HG03135 (cell line): ENCODE results near the gene RPS6KA5.

Experiments used
- ATAC-seq: cut with Tn5 transposase; IDR thresholded peaks from one replicate; pipeline ENCODE4 v1.9.1; 2021; ENCODE audit warnings: mild to moderate bottlenecking, moderate library complexity; ENCODE audit not compliant: unreplicated experiment

RPS6KA5 gene

GRCh38 chr14:91031666-91032065 is 28.8 kb downstream of the RPS6KA5 start:
- ATAC-seq, result no peak

GRCh38 chr14:91029456-91030217 is 30.8 kb downstream of the RPS6KA5 start:
- ATAC-seq, result no peak

GRCh38 chr14:91027561-91027960 is 32.9 kb downstream of the RPS6KA5 start:
- no peak for ATAC-seq

GRCh38 chr14:91022622-91023028 is 37.8 kb downstream of the RPS6KA5 start:
- ATAC-seq, result peak; percentile 90

DNA sequence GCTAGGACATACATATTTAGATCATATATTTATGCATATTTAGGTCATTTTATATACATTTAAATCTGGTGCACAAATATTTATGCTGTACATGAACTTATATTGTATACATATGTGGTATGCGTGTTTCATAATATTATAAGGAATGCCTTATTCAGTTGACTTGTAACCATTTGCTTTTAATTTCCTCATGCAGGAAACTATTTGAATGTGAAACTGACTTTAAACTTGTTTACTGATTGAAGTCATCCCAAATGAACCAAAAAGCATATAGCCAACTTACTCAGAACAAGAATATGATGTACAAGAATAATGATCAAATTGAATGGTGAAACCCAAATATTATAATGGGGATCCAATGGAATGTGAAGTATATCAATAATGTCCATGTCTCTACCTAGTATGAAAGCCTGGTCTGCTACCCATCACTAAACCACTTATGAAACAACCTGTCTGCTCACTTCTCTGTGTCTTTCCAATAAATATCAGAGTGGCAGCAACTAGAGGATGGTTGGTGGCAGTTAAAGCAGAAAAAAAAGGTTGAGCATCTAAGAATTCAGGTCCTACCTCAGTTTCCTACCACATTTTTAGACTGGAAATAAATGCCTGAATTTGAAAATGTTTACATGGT is 38.3 kb downstream of the RPS6KA5 start:
- peak; percentile 51 for ATAC-seq

- no peak for ATAC-seq
Observed at GRCh38 chr14:91021115-91021514, 39.3 kb downstream of the RPS6KA5 start.

DNA sequence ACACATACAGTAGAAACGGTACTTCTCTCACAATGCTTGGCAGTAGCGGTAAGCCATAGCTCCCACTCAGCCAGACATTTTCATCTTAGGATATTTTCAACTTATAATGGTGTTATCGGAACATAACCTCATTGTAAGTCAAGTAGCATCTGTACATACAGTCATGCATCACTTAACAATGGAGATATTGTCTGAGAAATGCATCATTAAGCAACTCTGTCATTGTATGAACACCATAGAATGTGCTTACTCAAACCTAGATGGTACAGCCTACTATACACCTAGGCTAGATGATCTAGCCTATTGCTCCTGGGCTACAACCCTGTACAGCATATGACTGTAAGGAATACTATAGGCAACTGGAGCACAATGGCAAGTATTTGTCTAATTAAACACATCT is 40.8 kb downstream of the RPS6KA5 start:
- ATAC-seq, result no peak

- no peak for ATAC-seq
Observed at GRCh38 chr14:91018481-91018880, 42.0 kb downstream of the RPS6KA5 start.

DNA sequence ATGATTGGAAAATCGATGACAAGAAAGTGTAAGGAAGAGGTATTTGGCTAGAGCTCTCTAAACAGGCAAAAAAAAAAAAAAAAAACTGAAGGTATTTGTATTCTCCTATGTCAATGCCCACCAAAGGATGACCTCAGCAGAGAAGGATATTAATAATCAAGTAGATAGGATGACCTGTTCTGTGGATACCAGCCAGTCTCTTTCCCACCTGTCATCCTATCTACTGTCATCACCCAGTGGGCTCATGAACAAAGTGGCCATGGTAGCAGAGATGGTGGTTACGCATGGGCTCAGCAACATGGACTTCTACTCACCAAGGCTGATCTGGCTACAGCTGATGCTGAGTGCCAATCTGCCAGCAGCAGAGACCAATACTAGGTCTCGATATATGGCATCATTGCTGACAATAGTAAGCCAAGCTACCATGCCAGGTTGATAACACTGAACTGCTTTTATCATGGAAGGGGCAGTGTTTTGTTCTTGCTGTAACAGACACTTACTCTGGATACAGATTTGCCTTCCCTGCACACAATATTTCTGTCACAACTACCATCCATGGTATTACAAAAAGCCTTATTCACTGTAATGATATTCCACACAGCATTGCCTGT is 43.5 kb downstream of the RPS6KA5 start:
- no peak for ATAC-seq

DNA sequence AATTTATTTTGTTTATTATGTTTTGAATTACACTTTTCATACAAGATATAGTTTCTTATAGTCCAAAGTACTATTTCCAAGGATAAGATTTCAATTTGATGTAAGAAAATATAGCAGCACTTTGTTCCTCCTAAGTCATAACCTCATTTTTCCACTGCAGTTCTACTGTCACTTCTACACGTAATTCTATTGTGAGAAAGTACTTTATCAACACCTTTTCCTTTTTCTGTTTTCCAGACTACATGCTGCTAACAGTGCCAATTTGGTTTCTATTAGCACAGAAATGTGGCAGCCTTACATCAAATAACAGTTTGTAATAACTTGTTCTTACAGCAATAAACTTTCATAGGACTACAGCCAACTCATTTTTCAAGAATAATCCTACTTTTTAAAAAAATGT is 45.0 kb downstream of the RPS6KA5 start:
- no peak for ATAC-seq

- ATAC-seq, result no peak
Observed at GRCh38 chr14:91012045-91012444, 48.4 kb downstream of the RPS6KA5 start.

- no peak for ATAC-seq
Observed at GRCh38 chr14:91010153-91010533, 50.3 kb downstream of the RPS6KA5 start.

DNA sequence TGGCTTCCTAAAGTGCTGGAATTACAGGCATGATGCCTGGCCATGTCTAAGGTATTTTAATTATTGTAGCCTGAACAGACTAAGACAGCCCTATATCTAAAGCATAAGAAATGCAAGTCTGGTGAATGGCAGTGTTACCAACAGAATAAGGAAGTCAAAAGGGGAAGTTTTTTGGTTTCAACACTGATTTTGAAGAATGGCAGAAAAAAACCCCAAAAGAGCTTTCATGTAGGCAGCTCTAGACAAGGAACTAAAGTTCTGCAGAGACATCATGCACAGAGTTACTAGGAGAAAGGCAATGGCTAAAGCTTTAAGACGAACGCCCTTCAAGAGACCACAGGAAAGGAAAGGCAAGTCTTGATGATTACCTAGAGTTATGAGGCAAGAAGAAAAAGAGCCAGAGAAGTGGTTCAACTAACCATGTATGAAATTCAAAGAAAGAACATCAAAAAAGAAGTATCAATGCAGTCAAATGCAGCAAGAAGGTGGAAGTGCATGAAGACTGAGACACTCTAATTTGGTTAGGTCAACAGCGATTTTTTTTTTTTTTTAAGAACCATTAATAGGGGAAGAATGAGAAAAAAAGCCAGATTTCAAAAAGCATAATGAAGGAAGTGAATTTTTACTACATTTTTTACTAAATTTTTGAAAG is 50.8 kb downstream of the RPS6KA5 start:
- ATAC-seq, result peak; percentile 94

- no peak for ATAC-seq
Observed at GRCh38 chr14:91008759-91009409, 51.6 kb downstream of the RPS6KA5 start.

- ATAC-seq, result no peak
Observed at GRCh38 chr14:91005716-91006115, 54.7 kb downstream of the RPS6KA5 start.

- no peak for ATAC-seq
Observed at GRCh38 chr14:91004987-91005386, 55.5 kb downstream of the RPS6KA5 start.

DNA sequence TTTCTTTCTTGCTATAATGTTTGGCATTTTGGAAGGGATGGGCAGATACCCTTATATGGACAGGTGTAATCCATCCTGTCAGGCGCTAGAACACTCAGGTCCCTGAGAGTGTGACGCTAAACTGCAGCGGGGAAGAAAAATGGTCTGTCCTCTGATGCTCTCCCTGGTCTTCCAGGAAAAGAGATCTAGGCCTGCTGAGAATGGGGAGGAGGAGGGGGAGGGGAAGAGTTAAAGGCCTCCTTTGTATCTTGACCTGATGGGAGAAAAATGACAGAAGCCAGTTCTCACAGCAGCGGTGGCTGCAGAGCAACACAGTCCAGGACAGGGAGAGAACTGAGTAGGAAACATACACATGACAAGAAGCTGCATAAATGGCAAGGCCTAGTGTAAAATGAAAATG is 61.1 kb downstream of the RPS6KA5 start:
- no peak for ATAC-seq

GRCh38 chr14:90996967-90997366 is 63.5 kb downstream of the RPS6KA5 start:
- ATAC-seq, result no peak

- ATAC-seq, result no peak
Observed at GRCh38 chr14:90995785-90996184, 64.7 kb downstream of the RPS6KA5 start.

- ATAC-seq, result no peak
Observed at GRCh38 chr14:90993792-90994191, 66.6 kb downstream of the RPS6KA5 start.
